Stimulated activated CD4-positive, alpha-beta T cell treated with anti-CD3 and anti-CD28 coated beads, Interleukin-4, amount 100 ng/mL, for 4 hours (primary cell): ENCODE results near the gene PLEKHG2.
A peak's percentile ranks its signal among the peaks of the same experiment; 100 is the strongest.
"Not testable (repeated sequence)": the region's sequence is repeated elsewhere in the genome, so short reads cannot be mapped to it uniquely, and the experiment has no call there.

ENCODE experiments used
- DNase-seq, 2 experiments: peaks; one replicate each; pipeline ENCODE4 v3.0.0-alpha.2; 2020

PLEKHG2 gene

GRCh38 chr19:39412100-39412866, at the start of gene PLEKHG2:
TSS of gene PLEKHG2 (plus strand) at chr19:39412669. CDS start at chr19:39414087, 1,418 bp downstream.
- DNase-seq: peak; percentile 95 to 97

- no peak for DNase-seq
Measured at GRCh38 chr19:39362682-39363657, 49.5 kb upstream of the PLEKHG2 start.

- DNase-seq: no peak
Measured at GRCh38 chr19:39363901-39364457, 48.5 kb upstream of the PLEKHG2 start.

- DNase-seq: no peak
Measured at GRCh38 chr19:39365531-39365930, 46.9 kb upstream of the PLEKHG2 start.

GRCh38 chr19:39369200-39369599, 43.3 kb upstream of the PLEKHG2 start:
- DNase-seq: no peak

- no peak for DNase-seq
Measured at GRCh38 chr19:39370735-39371134, 41.7 kb upstream of the PLEKHG2 start.

- no peak for DNase-seq
Measured at GRCh38 chr19:39372047-39372802, 40.2 kb upstream of the PLEKHG2 start.

- no peak for DNase-seq
Measured at GRCh38 chr19:39372941-39373340, 39.5 kb upstream of the PLEKHG2 start.

GRCh38 chr19:39375929-39376328, 36.5 kb upstream of the PLEKHG2 start:
- no peak for DNase-seq

- no peak for DNase-seq
Measured at GRCh38 chr19:39377373-39378362, 34.8 kb upstream of the PLEKHG2 start.

- DNase-seq: not testable (repeated sequence)
Measured at GRCh38 chr19:39379366-39379765, 33.1 kb upstream of the PLEKHG2 start.

- DNase-seq: no peak
Measured at GRCh38 chr19:39379865-39380396, 32.5 kb upstream of the PLEKHG2 start.

- DNase-seq: no peak
Measured at GRCh38 chr19:39380521-39381502, 31.7 kb upstream of the PLEKHG2 start.

- no peak for DNase-seq
Measured at GRCh38 chr19:39381910-39382611, 30.4 kb upstream of the PLEKHG2 start.

- DNase-seq: no peak
Measured at GRCh38 chr19:39382991-39383828, 29.3 kb upstream of the PLEKHG2 start.

- DNase-seq: no peak
Measured at GRCh38 chr19:39384839-39385568, 27.5 kb upstream of the PLEKHG2 start.

GRCh38 chr19:39385629-39386411, 26.6 kb upstream of the PLEKHG2 start:
- no peak for DNase-seq
